SK-N-SH treated with all-trans-retinoic acid at 6 μM for 48 hours (cell line): Measurements from ENCODE around the gene ISCA2.

Experiments used
- CSDC2 ChIP-seq: fragments of 250-450 bp; sonication (Bioruptor Pico); IDR thresholded peaks from 2 replicates; pipeline ENCODE4 v1.5.0; 2020; ENCODE audit warnings: mild to moderate bottlenecking, moderate library complexity
- ISL1 ChIP-seq: fragments of 250-450 bp; sonication (Bioruptor Pico); IDR thresholded peaks from 2 replicates; pipeline ENCODE4 v2.1.2; 2022; ENCODE audit warnings: mild to moderate bottlenecking, moderate library complexity
- OSR1 ChIP-seq: fragments of 250-450 bp; sonication (Bioruptor Pico); IDR thresholded peaks from 2 replicates; pipeline ENCODE4 v1.8.0; 2022; ENCODE audit warnings: moderate library complexity, mild to moderate bottlenecking, inconsistent platforms
- PPARA ChIP-seq: fragments of 250-450 bp; sonication (Bioruptor Pico); IDR thresholded peaks from 2 replicates; pipeline ENCODE4 v1.5.0; 2020; ENCODE audit warnings: mild to moderate bottlenecking, borderline replicate concordance
- TCF4 ChIP-seq: fragments of 250-450 bp; sonication (Bioruptor Pico); IDR thresholded peaks from 2 replicates; pipeline ENCODE4 v1.8.0; 2021; ENCODE audit warnings: mild to moderate bottlenecking, moderate library complexity, borderline replicate concordance
- ZC3H10 ChIP-seq: fragments of 250-450 bp; sonication (Bioruptor Pico); IDR thresholded peaks from 2 replicates; pipeline ENCODE4 v1.5.1; 2021; ENCODE audit warnings: mild to moderate bottlenecking, moderate library complexity
- ZFP30 ChIP-seq: fragments of 450-650 bp; formaldehyde crosslinking; IDR thresholded peaks from 2 replicates; pipeline ENCODE4 v1.5.0; 2022; ENCODE audit warnings: mild to moderate bottlenecking, moderate library complexity
- TF ChIP-seq, protein P1 (sequence below): fragments of 250-450 bp; sonication (Bioruptor Pico); IDR thresholded peaks from 2 replicates; pipeline ENCODE4 v1.8.0; 2021; ENCODE audit warnings: low read depth, mild to moderate bottlenecking, moderate library complexity, borderline replicate concordance

DNA sequence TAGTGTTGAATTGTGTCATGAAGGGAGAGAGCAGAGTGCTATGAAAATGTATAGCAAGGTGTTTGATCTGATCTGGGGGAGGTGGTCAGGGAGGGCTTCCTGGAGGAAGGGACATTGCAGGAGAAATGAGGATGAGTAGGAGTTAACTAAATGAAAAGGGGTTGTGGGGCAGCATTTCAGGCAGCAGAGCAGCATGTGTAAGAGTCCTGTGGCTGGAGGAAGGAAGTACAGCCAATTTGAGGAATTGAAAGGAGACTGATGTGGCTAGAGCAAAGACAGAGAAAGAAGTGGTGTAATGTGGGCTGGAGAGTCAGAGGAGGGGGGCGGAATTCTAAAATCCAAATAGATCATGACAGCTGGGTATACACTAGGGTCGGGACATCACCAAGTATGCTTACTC lies 21.0 kb upstream of the ISCA2 start:
- no peak for TF ChIP-seq CSDC2 (CRISPR knock-in tag)
- TF ChIP-seq, protein P1, sequence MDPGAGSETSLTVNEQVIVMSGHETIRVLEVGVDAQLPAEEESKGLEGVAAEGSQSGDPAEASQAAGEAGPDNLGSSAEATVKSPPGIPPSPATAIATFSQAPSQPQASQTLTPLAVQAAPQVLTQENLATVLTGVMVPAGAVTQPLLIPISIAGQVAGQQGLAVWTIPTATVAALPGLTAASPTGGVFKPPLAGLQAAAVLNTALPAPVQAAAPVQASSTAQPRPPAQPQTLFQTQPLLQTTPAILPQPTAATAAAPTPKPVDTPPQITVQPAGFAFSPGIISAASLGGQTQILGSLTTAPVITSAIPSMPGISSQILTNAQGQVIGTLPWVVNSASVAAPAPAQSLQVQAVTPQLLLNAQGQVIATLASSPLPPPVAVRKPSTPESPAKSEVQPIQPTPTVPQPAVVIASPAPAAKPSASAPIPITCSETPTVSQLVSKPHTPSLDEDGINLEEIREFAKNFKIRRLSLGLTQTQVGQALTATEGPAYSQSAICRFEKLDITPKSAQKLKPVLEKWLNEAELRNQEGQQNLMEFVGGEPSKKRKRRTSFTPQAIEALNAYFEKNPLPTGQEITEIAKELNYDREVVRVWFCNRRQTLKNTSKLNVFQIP (CRISPR knock-in tag) = no peak
- TF ChIP-seq TCF4 = no peak
- TF ChIP-seq PPARA (CRISPR knock-in tag) = no peak
- no peak for TF ChIP-seq OSR1
- TF ChIP-seq ZFP30 (CRISPR knock-in tag) = no peak
- TF ChIP-seq ISL1 = no peak
- TF ChIP-seq ZC3H10 (CRISPR knock-in tag) = no peak
